ENCODE measurements around the gene ESF1.

Gene ESF1

GRCh38 chr20:13784893-13785715 lies at the start of gene ESF1, which contains the start of gene NDUFAF5:
TSS of gene ESF1 (minus strand) at chr20:13784919. CDS start at chr20:13783140, 1,779 bp downstream.
TSS of gene NDUFAF5 (plus strand) at chr20:13785028. CDS start at chr20:13785069, 41 bp downstream.
- peak; percentile 91 to 92 for DNase-seq

- no peak for DNase-seq
Observed at GRCh38 chr20:13831476-13831875, 46.8 kb upstream of the ESF1 start.

GRCh38 chr20:13825465-13825864 lies 40.7 kb upstream of the ESF1 start:
- no peak for DNase-seq

- DNase-seq = no peak
Observed at GRCh38 chr20:13824459-13824858, 39.7 kb upstream of the ESF1 start.

- DNase-seq = no peak
Observed at GRCh38 chr20:13822459-13822858, 37.7 kb upstream of the ESF1 start.

GRCh38 chr20:13821876-13822275 lies 37.2 kb upstream of the ESF1 start:
- DNase-seq = no peak

GRCh38 chr20:13819885-13820645 lies 35.3 kb upstream of the ESF1 start:
- peak; percentile 6 to 24 for DNase-seq

- no peak for DNase-seq
Observed at GRCh38 chr20:13817342-13817741, 32.6 kb upstream of the ESF1 start.

GRCh38 chr20:13816757-13817156 lies 32.0 kb upstream of the ESF1 start:
- DNase-seq = no peak

- DNase-seq = no peak
Observed at GRCh38 chr20:13814672-13815071, 30.0 kb upstream of the ESF1 start.

- no peak for DNase-seq
Observed at GRCh38 chr20:13813910-13814309, 29.2 kb upstream of the ESF1 start.

- no peak for DNase-seq
Observed at GRCh38 chr20:13810446-13810845, 25.7 kb upstream of the ESF1 start.

- no peak for DNase-seq
Observed at GRCh38 chr20:13809855-13810254, 25.1 kb upstream of the ESF1 start.

GRCh38 chr20:13809373-13809772 lies 24.7 kb upstream of the ESF1 start:
- DNase-seq = no peak

- DNase-seq = no peak
Observed at GRCh38 chr20:13800728-13801134, 16.0 kb upstream of the ESF1 start.

GRCh38 chr20:13799974-13800373 lies 15.3 kb upstream of the ESF1 start:
- DNase-seq = no peak

GRCh38 chr20:13799040-13799439 lies 14.3 kb upstream of the ESF1 start:
- DNase-seq = no peak

GRCh38 chr20:13794667-13795066 lies 9.9 kb upstream of the ESF1 start:
- DNase-seq = no peak

GRCh38 chr20:13793001-13793400 lies 8.3 kb upstream of the ESF1 start:
- DNase-seq = no peak

- DNase-seq = no peak
Observed at GRCh38 chr20:13791540-13792459, 7.1 kb upstream of the ESF1 start.

GRCh38 chr20:13790708-13791107 lies 6.0 kb upstream of the ESF1 start:
- no peak for DNase-seq

- DNase-seq = peak; percentile 26 to 32
Observed at GRCh38 chr20:13788167-13788834, 3.6 kb upstream of the ESF1 start.
